Measurements from ENCODE around the gene SLC41A2. TPM values are rescaled to one million over a fixed set of nuclear protein-coding genes. Genes with fewer than 3 reads are reported as not detected.
"Not testable (repeated sequence)": the region's sequence is repeated elsewhere in the genome, so short reads cannot be mapped to it uniquely, and the experiment has no call there.

Gene SLC41A2
- total RNA-seq, 1 experiment from 2014 or later: 14.6 TPM

- H3K9me3 Mint-ChIP-seq (ENCODE audit: unreplicated experiment): no peaks in the 10 kb centered on the region
- ChIA-PET POLR2A (interaction anchor here (0.8 kb wide), 1 partner anchor 32 kb away, joined by 4 read pairs; no protein-coding TSS in a partner anchor), CTCF (no interaction called here)
- no peak overlapping the region for H3K4me3 Mint-ChIP-seq (ENCODE audit: unreplicated experiment)
- peaks cover 13% of the 10 kb centered on the region for H3K4me1 Mint-ChIP-seq (ENCODE audit: insufficient read depth, unreplicated experiment)
- no peaks in the 10 kb centered on the region for H3K27me3 Mint-ChIP-seq (ENCODE audit: insufficient read depth, unreplicated experiment)
- no peaks in the 10 kb centered on the region for H3K36me3 Mint-ChIP-seq (ENCODE audit: insufficient read depth, unreplicated experiment)
- no peak overlapping the region for H3K27ac Mint-ChIP-seq (ENCODE audit: low read depth, unreplicated experiment)
- no peak for TF ChIP-seq CTCF (IDR thresholded peaks at IDR 0.05; ENCODE audit: unreplicated experiment)
- DNase-seq (ENCODE audit: unreplicated experiment): no peak
- intact Hi-C loops (cut with micrococcal nuclease): no loop called here
- no TSS peak for BruUV-seq (replicated peaks)
Observed at GRCh38 chr12:104953323-104953722, 4.8 kb downstream of the SLC41A2 start.

GRCh38 chr12:104952816-104953215 is 5.3 kb downstream of the SLC41A2 start:
- peaks cover 13% of the 10 kb centered on the region for H3K4me1 Mint-ChIP-seq (ENCODE audit: insufficient read depth, unreplicated experiment)
- H3K36me3 Mint-ChIP-seq (ENCODE audit: insufficient read depth, unreplicated experiment): no peaks in the 10 kb centered on the region
- H3K27ac Mint-ChIP-seq (ENCODE audit: low read depth, unreplicated experiment): no peak overlapping the region
- ChIA-PET CTCF (interaction anchor here (0.7 kb wide), 1 partner anchor 12 kb away, joined by 4 read pairs; no protein-coding TSS in a partner anchor), POLR2A (interaction anchor here (0.8 kb wide), 1 partner anchor 33 kb away, joined by 4 read pairs; no protein-coding TSS in a partner anchor)
- BruUV-seq (replicated peaks): no TSS peak
- no peak for DNase-seq (ENCODE audit: unreplicated experiment)
- intact Hi-C loops (cut with micrococcal nuclease): no loop called here
- no peak for TF ChIP-seq CTCF (IDR thresholded peaks at IDR 0.05; ENCODE audit: unreplicated experiment)
- H3K4me3 Mint-ChIP-seq (ENCODE audit: unreplicated experiment): no peak overlapping the region
- no peaks in the 10 kb centered on the region for H3K27me3 Mint-ChIP-seq (ENCODE audit: insufficient read depth, unreplicated experiment)
- H3K9me3 Mint-ChIP-seq (ENCODE audit: unreplicated experiment): no peaks in the 10 kb centered on the region

GRCh38 chr12:104951759-104952509 is 6.2 kb downstream of the SLC41A2 start:
- H3K4me1 Mint-ChIP-seq (ENCODE audit: insufficient read depth, unreplicated experiment): peaks cover 13% of the 10 kb centered on the region
- CTCF ChIA-PET: interaction anchor here (0.7 kb wide), 1 partner anchor 11 kb away, joined by 4 read pairs; no protein-coding TSS in a partner anchor
- no peak overlapping the region for H3K27ac Mint-ChIP-seq (ENCODE audit: low read depth, unreplicated experiment)
- no peak overlapping the region for H3K4me3 Mint-ChIP-seq (ENCODE audit: unreplicated experiment)
- POLR2A ChIA-PET: no interaction called here
- no peaks in the 10 kb centered on the region for H3K36me3 Mint-ChIP-seq (ENCODE audit: insufficient read depth, unreplicated experiment)
- intact Hi-C loops (cut with micrococcal nuclease): no loop called here
- peak; percentile 16 for DNase-seq (ENCODE audit: unreplicated experiment)
- no TSS peak for BruUV-seq (replicated peaks)
- H3K27me3 Mint-ChIP-seq (ENCODE audit: insufficient read depth, unreplicated experiment): no peaks in the 10 kb centered on the region
- no peaks in the 10 kb centered on the region for H3K9me3 Mint-ChIP-seq (ENCODE audit: unreplicated experiment)
- no peak for TF ChIP-seq CTCF (IDR thresholded peaks at IDR 0.05; ENCODE audit: unreplicated experiment)

GRCh38 chr12:104948716-104949115 is 9.4 kb downstream of the SLC41A2 start:
- H3K27me3 Mint-ChIP-seq (ENCODE audit: insufficient read depth, unreplicated experiment); H3K9me3 Mint-ChIP-seq (ENCODE audit: unreplicated experiment); H3K27ac Mint-ChIP-seq (ENCODE audit: low read depth, unreplicated experiment); H3K36me3 Mint-ChIP-seq (ENCODE audit: insufficient read depth, unreplicated experiment); DNase-seq (ENCODE audit: unreplicated experiment); H3K4me3 Mint-ChIP-seq (ENCODE audit: unreplicated experiment); intact Hi-C loops (cut with micrococcal nuclease); BruUV-seq (replicated peaks): not testable (repeated sequence)
- CTCF ChIA-PET: interaction anchor here (0.6 to 1.7 kb wide), 3 partner anchors 23 to 891 kb away, joined by 3 to 4 read pairs (median 4); no protein-coding TSS in a partner anchor
- POLR2A ChIA-PET: interaction anchor here (0.7 kb wide), 1 partner anchor 12 kb away, joined by 3 read pairs; no protein-coding TSS in a partner anchor
- peaks cover 13% of the 10 kb centered on the region for H3K4me1 Mint-ChIP-seq (ENCODE audit: insufficient read depth, unreplicated experiment)

All from MCF 10A (cell line).